Right lobe of liver (tissue), 4 donors: ENCODE data around the gene COL28A1.

Experiments used
- CTCF ChIP-seq, 4 donors: fragments of 200-600 bp in 3 of 4; fragments of 450-650 bp in 1 of 4; IDR thresholded peaks; one replicate each; pipeline versions ENCODE4 v1.5.1 to v1.8.0; 2016 to 2022; ENCODE audit warnings: antibody characterized with exemption in 4 of 4, mild to moderate bottlenecking in 2 of 4
- POLR2A ChIP-seq: fragments of 450-650 bp; IDR thresholded peaks from one replicate; pipeline ENCODE4 v1.6.1; 2017; ENCODE audit warnings: antibody characterized with exemption, mild to moderate bottlenecking
- donor health status: DM: no; HTN: no; CAD: no.
- donor health status: DM: no; HTN: no; CAD: no.
- donor health status: DM: no; HTN: yes; CAD: no.

GRCh38 chr7:7331523-7331922 is 204.2 kb downstream of the COL28A1 start:
- TF ChIP-seq CTCF (IDR thresholded peaks at IDR 0.05): no peak
- TF ChIP-seq POLR2A: no peak
